ENCODE results near the gene SRM. TPM values are rescaled to one million over a fixed set of nuclear protein-coding genes. Genes with fewer than 3 reads are reported as not detected.

Gene SRM
- total and polyA plus RNA-seq, 2 of the 13 experiments (the other 11 are each of a cell fraction or from before 2014, with no cell fraction given) = 27.9 to 31.8 TPM

GRCh38 chr1:11059968-11060830, at the start of gene SRM (continued):
- TF ChIP-seq NCOA5 (CRISPR knock-in tag; IDR thresholded peaks at IDR 0.05) (no peak), FOXO1 (CRISPR knock-in tag; IDR thresholded peaks at IDR 0.05) (no peak), PHF5A (CRISPR knock-in tag; IDR thresholded peaks at IDR 0.05; ENCODE audit: low read depth, unreplicated experiment) (no peak), FOXM1 (CRISPR knock-in tag; IDR thresholded peaks at IDR 0.05) (no peak), ZFY (CRISPR knock-in tag; IDR thresholded peaks at IDR 0.05) (peak; percentile 78), ZBTB42 (CRISPR knock-in tag; IDR thresholded peaks at IDR 0.05) (no peak), RBFOX2 (IDR thresholded peaks at IDR 0.05; ENCODE audit: low read depth, low read length) (peak; percentile 80), SOX5 (CRISPR knock-in tag; IDR thresholded peaks at IDR 0.05; ENCODE audit: borderline replicate concordance) (no peak), NKX3-1 (CRISPR knock-in tag; IDR thresholded peaks at IDR 0.05) (peak; percentile 48; the same call in 1 of the 2 replicates), RBM22 (optimal IDR thresholded peaks at IDR 0.05; ENCODE audit: low read length) (peak; percentile 25), U2AF1 (optimal IDR thresholded peaks at IDR 0.05; ENCODE audit: low read depth, low read length) (no peak), NRL (CRISPR knock-in tag; IDR thresholded peaks at IDR 0.05; ENCODE audit: borderline replicate concordance) (no peak), ZNF75D (CRISPR knock-in tag; IDR thresholded peaks at IDR 0.05; ENCODE audit: borderline replicate concordance) (no peak), NR2F1 (CRISPR knock-in tag; IDR thresholded peaks at IDR 0.05) (no peak), ZNF317 (CRISPR knock-in tag; IDR thresholded peaks at IDR 0.05) (no peak), SNAPC2 (CRISPR knock-in tag; IDR thresholded peaks at IDR 0.05) (no peak), ZNF430 (CRISPR knock-in tag; IDR thresholded peaks at IDR 0.05) (no peak), IKZF5 (CRISPR knock-in tag; IDR thresholded peaks at IDR 0.05) (no peak), ZBTB21 (CRISPR knock-in tag; IDR thresholded peaks at IDR 0.05) (no peak), ZNF383 (CRISPR knock-in tag; IDR thresholded peaks at IDR 0.05; ENCODE audit: borderline replicate concordance) (no peak), ELF1 (CRISPR knock-in tag; IDR thresholded peaks at IDR 0.05) (peak; percentile 27)
- TF ChIP-seq, protein P1, sequence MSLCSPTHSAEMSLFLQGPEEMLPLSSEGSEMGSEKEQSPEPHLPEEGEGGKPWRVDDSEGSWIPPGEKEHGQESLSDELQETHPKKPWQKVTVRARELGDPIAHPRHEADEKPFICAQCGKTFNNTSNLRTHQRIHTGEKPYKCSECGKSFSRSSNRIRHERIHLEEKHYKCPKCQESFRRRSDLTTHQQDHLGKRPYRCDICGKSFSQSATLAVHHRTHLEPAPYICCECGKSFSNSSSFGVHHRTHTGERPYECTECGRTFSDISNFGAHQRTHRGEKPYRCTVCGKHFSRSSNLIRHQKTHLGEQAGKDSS (CRISPR knock-in tag; IDR thresholded peaks at IDR 0.05; ENCODE audit: borderline replicate concordance, low read depth) = no peak
- TF ChIP-seq, protein P2, sequence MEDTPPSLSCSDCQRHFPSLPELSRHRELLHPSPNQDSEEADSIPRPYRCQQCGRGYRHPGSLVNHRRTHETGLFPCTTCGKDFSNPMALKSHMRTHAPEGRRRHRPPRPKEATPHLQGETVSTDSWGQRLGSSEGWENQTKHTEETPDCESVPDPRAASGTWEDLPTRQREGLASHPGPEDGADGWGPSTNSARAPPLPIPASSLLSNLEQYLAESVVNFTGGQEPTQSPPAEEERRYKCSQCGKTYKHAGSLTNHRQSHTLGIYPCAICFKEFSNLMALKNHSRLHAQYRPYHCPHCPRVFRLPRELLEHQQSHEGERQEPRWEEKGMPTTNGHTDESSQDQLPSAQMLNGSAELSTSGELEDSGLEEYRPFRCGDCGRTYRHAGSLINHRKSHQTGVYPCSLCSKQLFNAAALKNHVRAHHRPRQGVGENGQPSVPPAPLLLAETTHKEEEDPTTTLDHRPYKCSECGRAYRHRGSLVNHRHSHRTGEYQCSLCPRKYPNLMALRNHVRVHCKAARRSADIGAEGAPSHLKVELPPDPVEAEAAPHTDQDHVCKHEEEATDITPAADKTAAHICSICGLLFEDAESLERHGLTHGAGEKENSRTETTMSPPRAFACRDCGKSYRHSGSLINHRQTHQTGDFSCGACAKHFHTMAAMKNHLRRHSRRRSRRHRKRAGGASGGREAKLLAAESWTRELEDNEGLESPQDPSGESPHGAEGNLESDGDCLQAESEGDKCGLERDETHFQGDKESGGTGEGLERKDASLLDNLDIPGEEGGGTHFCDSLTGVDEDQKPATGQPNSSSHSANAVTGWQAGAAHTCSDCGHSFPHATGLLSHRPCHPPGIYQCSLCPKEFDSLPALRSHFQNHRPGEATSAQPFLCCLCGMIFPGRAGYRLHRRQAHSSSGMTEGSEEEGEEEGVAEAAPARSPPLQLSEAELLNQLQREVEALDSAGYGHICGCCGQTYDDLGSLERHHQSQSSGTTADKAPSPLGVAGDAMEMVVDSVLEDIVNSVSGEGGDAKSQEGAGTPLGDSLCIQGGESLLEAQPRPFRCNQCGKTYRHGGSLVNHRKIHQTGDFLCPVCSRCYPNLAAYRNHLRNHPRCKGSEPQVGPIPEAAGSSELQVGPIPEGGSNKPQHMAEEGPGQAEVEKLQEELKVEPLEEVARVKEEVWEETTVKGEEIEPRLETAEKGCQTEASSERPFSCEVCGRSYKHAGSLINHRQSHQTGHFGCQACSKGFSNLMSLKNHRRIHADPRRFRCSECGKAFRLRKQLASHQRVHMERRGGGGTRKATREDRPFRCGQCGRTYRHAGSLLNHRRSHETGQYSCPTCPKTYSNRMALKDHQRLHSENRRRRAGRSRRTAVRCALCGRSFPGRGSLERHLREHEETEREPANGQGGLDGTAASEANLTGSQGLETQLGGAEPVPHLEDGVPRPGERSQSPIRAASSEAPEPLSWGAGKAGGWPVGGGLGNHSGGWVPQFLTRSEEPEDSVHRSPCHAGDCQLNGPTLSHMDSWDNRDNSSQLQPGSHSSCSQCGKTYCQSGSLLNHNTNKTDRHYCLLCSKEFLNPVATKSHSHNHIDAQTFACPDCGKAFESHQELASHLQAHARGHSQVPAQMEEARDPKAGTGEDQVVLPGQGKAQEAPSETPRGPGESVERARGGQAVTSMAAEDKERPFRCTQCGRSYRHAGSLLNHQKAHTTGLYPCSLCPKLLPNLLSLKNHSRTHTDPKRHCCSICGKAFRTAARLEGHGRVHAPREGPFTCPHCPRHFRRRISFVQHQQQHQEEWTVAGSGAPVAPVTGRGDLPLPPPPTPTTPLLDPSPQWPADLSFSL (CRISPR knock-in tag; IDR thresholded peaks at IDR 0.05) = no peak
